Esophagus muscularis mucosa (tissue), 4 donors: Measurements from ENCODE around the gene DOCK4. TPM values are rescaled to one million over a fixed set of nuclear protein-coding genes. Genes with fewer than 3 reads are reported as not detected.

Source experiments
- DNase-seq: peaks from one replicate; pipeline ENCODE4 v3.0.0-alpha.2; 2017; ENCODE audit errors: extremely low spot score
- H3K27ac ChIP-seq, 4 donors: fragments of 200-600 bp; sonication (generic); replicated peaks in 1 of 4; 1 replicate in 3 of 4; 2 replicates in 1 of 4; pipeline ENCODE4 v1.5.1; 2016 to 2019; ENCODE audit warnings: mild to moderate bottlenecking in 1 of 4
- H3K27me3 ChIP-seq, 4 donors: fragments of 200-600 bp; sonication (generic); one replicate each; pipeline versions ENCODE4 v1.5.1 to v1.6.0; 2016 to 2019
- H3K36me3 ChIP-seq, 4 donors: fragments of 200-600 bp; sonication (generic); one replicate each; pipeline ENCODE4 v1.5.1; 2016 to 2019
- H3K4me1 ChIP-seq, 4 donors: fragments of 200-600 bp; sonication (generic); one replicate each; pipeline ENCODE4 v1.5.1; 2016 to 2019
- H3K4me3 ChIP-seq, 4 donors: fragments of 200-600 bp; sonication (generic); 1 replicate in 2 of 4; 2 replicates in 2 of 4; pipeline ENCODE4 v1.5.1; 2016 to 2019; ENCODE audit warnings: mild to moderate bottlenecking in 4 of 4, moderate library complexity in 1 of 4
- H3K9me3 ChIP-seq, 4 donors: fragments of 200-600 bp; sonication (generic); 1 replicate in 3 of 4; 2 replicates in 1 of 4; pipeline ENCODE4 v1.5.1; 2016 to 2019
- EP300 ChIP-seq: sonication (generic); formaldehyde crosslinking; IDR thresholded peaks from one replicate; pipeline ENCODE4 v1.6.1; 2017; ENCODE audit warnings: antibody characterized with exemption
- POLR2A ChIP-seq: fragments of 450-650 bp; IDR thresholded peaks from one replicate; pipeline ENCODE4 v1.6.1; 2017; ENCODE audit warnings: antibody characterized with exemption, moderate library complexity, mild to moderate bottlenecking, low read depth
- POLR2AphosphoS5 ChIP-seq, 2 donors: sonication (generic); formaldehyde crosslinking; IDR thresholded peaks; one replicate each; pipeline ENCODE4 v1.6.1; 2017; ENCODE audit warnings: antibody characterized with exemption in 2 of 2
- WGBS: methylation state at CpG from one replicate; pipeline ENCODE4 v1.1.5; 2018; 5-methylcytosine and 5-hydroxymethylcytosine counted together
- intact Hi-C: fragments of 100-400 bp; cut with DNase I; formaldehyde crosslinking; loops from one replicate; pipeline ENCODE4 v1.15.1; 2023
- total RNA-seq, 4 donors: library from RNA; depleted of rRNA; stranded (reverse); fragments of >200 nt; gene quantifications; one replicate each; pipeline versions ENCODE4 v1.1.0 to v1.2.1, GENCODE V29; 2016
- TF ChIP-seq, protein P1 (sequence below), 3 experiments: fragments of 200-600 bp in 2 of 3; fragments of 450-650 bp in 1 of 3; sonication (generic) in 2 of 3; IDR thresholded peaks; one replicate each; pipeline ENCODE4 v1.5.1; 2017 to 2019; ENCODE audit warnings: antibody characterized with exemption in 3 of 3, mild to moderate bottlenecking in 2 of 3, moderate library complexity in 1 of 3

DOCK4 gene
- total RNA-seq, 4 donors from 2014 or later, result 14.0 to 25.3 (median 18.8) TPM

GRCh38 chr7:111736552-111736874 lies 469.7 kb downstream of the DOCK4 start:
- H3K9me3 ChIP-seq, result no peaks in the 10 kb centered on the region
- H3K4me3 ChIP-seq, result no peak overlapping the region
- intact Hi-C loops, result loop anchor here (10.0 kb wide), 2 partner anchors 652 to 1892 kb away; no protein-coding TSS in a partner anchor
- peaks cover 0 to 65% (median 31%) of the 10 kb centered on the region in 4 donors for H3K36me3 ChIP-seq
- H3K27ac ChIP-seq, result no peak overlapping the region
- peaks cover 0 to 5% (median 2%) of the 10 kb centered on the region in 4 donors for H3K4me1 ChIP-seq
- no peak for DNase-seq
- 67% methylated on average over 4 of the region's 4 CpGs for WGBS
- TF ChIP-seq POLR2A (no peak), EP300 (no peak), POLR2AphosphoS5 (IDR thresholded peaks at IDR 0.05) (no peak)
- TF ChIP-seq, protein P1, sequence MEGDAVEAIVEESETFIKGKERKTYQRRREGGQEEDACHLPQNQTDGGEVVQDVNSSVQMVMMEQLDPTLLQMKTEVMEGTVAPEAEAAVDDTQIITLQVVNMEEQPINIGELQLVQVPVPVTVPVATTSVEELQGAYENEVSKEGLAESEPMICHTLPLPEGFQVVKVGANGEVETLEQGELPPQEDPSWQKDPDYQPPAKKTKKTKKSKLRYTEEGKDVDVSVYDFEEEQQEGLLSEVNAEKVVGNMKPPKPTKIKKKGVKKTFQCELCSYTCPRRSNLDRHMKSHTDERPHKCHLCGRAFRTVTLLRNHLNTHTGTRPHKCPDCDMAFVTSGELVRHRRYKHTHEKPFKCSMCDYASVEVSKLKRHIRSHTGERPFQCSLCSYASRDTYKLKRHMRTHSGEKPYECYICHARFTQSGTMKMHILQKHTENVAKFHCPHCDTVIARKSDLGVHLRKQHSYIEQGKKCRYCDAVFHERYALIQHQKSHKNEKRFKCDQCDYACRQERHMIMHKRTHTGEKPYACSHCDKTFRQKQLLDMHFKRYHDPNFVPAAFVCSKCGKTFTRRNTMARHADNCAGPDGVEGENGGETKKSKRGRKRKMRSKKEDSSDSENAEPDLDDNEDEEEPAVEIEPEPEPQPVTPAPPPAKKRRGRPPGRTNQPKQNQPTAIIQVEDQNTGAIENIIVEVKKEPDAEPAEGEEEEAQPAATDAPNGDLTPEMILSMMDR (IDR thresholded peaks at IDR 0.05), result no peak
- no peaks in the 10 kb centered on the region for H3K27me3 ChIP-seq

DNA sequence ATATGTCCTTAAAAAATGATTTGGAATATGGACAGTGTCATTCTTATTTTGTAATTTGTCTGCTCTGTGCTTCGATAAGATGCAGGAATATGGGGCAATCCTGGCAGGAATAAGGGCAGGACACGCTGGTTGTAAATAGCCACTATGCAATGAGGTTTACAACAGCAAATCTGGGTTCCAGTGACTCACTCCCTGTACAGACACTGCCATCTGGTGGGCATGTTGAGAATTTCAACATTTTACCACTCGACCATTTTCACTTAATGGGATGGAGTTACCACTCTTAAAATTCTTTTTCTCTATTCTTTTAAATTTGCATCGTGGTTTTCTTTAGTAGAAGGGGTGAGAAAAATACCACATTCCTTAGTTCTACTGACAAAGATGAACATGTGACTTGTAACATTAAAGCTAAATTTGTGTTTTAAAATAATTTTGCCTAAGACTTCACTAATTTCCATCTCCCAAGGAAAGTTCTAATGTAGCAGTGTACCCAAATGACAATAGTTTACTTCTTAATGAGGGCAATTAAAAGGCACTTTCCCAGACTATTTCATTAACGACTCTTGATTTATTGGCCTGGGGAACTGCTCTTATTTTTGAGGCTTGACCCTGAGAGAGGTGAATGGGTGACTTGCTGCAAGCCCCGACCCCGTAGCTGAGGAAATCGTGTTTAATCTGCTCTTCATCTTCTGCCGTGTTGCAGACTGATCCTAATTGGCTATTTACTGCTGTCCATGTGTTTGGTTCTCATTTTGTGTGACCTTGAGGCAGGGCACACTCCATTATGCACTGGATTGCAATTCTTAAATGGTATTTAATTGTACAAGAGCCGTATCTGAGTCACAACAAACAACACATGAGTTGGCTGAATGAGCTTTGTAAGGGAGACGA lies 470.3 kb downstream of the DOCK4 start:
- Histone ChIP-seq H3K27me3 (no peaks in the 10 kb centered on the region), H3K4me1 (peaks cover 0 to 5% (median 2%) of the 10 kb centered on the region in 4 donors), H3K4me3 (no peak overlapping the region), H3K36me3 (peaks cover 0 to 61% (median 30%) of the 10 kb centered on the region in 4 donors), H3K27ac (no peak overlapping the region), H3K9me3 (no peaks in the 10 kb centered on the region)
- TF ChIP-seq EP300, result no peak
- TF ChIP-seq, protein P1 (IDR thresholded peaks at IDR 0.05), result peak; percentile 71 to 88 (median 86)
- WGBS, result 49% methylated on average over 11 of the region's 11 CpGs
- no peak for DNase-seq
- intact Hi-C loops, result loop anchor here (10.0 kb wide), 2 partner anchors 651 to 1891 kb away; no protein-coding TSS in a partner anchor

- TF ChIP-seq POLR2A, result no peak
- no peak for TF ChIP-seq POLR2AphosphoS5 (IDR thresholded peaks at IDR 0.05)
- TF ChIP-seq, protein P1 (IDR thresholded peaks at IDR 0.05), result no peak
- TF ChIP-seq EP300, result no peak
- DNase-seq, result no peak
- Histone ChIP-seq H3K4me1 (peaks cover 0 to 5% (median 2%) of the 10 kb centered on the region in 4 donors), H3K27ac (no peak overlapping the region), H3K4me3 (no peak overlapping the region), H3K9me3 (no peaks in the 10 kb centered on the region), H3K36me3 (peaks cover 0 to 56% (median 29%) of the 10 kb centered on the region in 4 donors), H3K27me3 (no peaks in the 10 kb centered on the region)
- intact Hi-C loops, result loop anchor here (10.0 kb wide), 2 partner anchors 650 to 1890 kb away; no protein-coding TSS in a partner anchor
- 55% methylated on average over 4 of the region's 4 CpGs for whole genome bisulfite sequencing
These were observed 471.1 kb downstream of the DOCK4 start for GRCh38 chr7:111734954-111735660.

DNA sequence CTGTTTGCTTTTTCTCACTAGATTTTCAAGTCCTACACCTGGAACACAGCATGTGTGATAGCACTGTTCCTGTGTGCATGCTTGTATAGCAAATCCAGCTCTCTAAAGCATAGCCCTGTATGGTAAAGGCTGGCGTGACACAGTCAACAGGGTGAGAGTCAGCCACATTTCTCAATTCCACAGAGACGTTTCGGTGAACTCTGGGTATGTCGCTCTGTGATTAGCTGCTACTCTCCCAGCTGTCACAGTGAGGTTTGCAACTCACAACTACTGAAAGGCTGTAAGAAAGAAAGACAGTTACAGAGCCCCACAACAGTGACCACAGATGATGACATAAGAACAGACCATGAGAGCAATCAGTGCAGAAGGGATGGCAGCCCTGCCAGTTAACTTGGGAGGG lies 473.3 kb downstream of the DOCK4 start:
- Histone ChIP-seq H3K4me1 (peaks cover 0 to 5% (median 2%) of the 10 kb centered on the region in 4 donors), H3K4me3 (no peak overlapping the region), H3K9me3 (no peaks in the 10 kb centered on the region), H3K27ac (no peak overlapping the region), H3K27me3 (no peaks in the 10 kb centered on the region), H3K36me3 (peaks cover 0 to 46% (median 27%) of the 10 kb centered on the region in 4 donors)
- intact Hi-C loops, result loop anchor here (10.0 kb wide), 2 partner anchors 648 to 1888 kb away; no protein-coding TSS in a partner anchor
- 89% methylated on average over 4 of the region's 4 CpGs for WGBS
- TF ChIP-seq, protein P1 (IDR thresholded peaks at IDR 0.05), result no peak
- TF ChIP-seq EP300 (no peak), POLR2AphosphoS5 (IDR thresholded peaks at IDR 0.05) (no peak), POLR2A (no peak)
- no peak for DNase-seq
